SJSA1 (cell line): ENCODE measurements around the gene XRCC5. TPM values are rescaled to one million over a fixed set of nuclear protein-coding genes. Genes with fewer than 3 reads are reported as not detected.
"Not testable (repeated sequence)": the region's sequence is repeated elsewhere in the genome, so short reads cannot be mapped to it uniquely, and the experiment has no call there.

Experiments used
- DNase-seq, 2 experiments: peaks; one replicate each; pipeline ENCODE4 v3.0.0-alpha.2; 2015 to 2020; ENCODE audit warnings: low spot score in 2 of 2, low read depth in 1 of 2
- H3K27ac ChIP-seq: fragments of 250-450 bp; sonication (Bioruptor Pico); 2 replicates; pipeline ENCODE4 v1.5.1; 2020; ENCODE audit warnings: mild to moderate bottlenecking, moderate library complexity
- H3K27me3 ChIP-seq: fragments of 250-450 bp; sonication (Bioruptor Pico); replicated peaks from 2 replicates; pipeline ENCODE4 v1.5.1; 2020; ENCODE audit warnings: mild to moderate bottlenecking, moderate library complexity
- H3K36me3 ChIP-seq: fragments of 250-450 bp; sonication (Bioruptor Pico); 2 replicates; pipeline ENCODE4 v1.5.1; 2020; ENCODE audit warnings: mild to moderate bottlenecking
- H3K4me1 ChIP-seq: fragments of 250-450 bp; sonication (Bioruptor Pico); replicated peaks from 2 replicates; pipeline ENCODE4 v1.6.1; 2021; ENCODE audit warnings: mild to moderate bottlenecking
- H3K4me3 ChIP-seq: fragments of 250-450 bp; sonication (Bioruptor Pico); 2 replicates; pipeline ENCODE4 v1.5.1; 2020; ENCODE audit warnings: mild to moderate bottlenecking
- H3K9me3 ChIP-seq: fragments of 250-450 bp; sonication (Bioruptor Pico); replicated peaks from 2 replicates; pipeline ENCODE4 v1.5.1; 2020; ENCODE audit warnings: mild to moderate bottlenecking
- total RNA-seq: library from RNA; depleted of rRNA; stranded (reverse); fragments of >200 nt; shearing (Covaris generic); gene quantifications from 2 replicates; pipeline ENCODE4 v1.2.3, GENCODE V29; 2014

The XRCC5 gene
- total RNA-seq, 1 experiment from 2014 or later, result 387 TPM

DNA sequence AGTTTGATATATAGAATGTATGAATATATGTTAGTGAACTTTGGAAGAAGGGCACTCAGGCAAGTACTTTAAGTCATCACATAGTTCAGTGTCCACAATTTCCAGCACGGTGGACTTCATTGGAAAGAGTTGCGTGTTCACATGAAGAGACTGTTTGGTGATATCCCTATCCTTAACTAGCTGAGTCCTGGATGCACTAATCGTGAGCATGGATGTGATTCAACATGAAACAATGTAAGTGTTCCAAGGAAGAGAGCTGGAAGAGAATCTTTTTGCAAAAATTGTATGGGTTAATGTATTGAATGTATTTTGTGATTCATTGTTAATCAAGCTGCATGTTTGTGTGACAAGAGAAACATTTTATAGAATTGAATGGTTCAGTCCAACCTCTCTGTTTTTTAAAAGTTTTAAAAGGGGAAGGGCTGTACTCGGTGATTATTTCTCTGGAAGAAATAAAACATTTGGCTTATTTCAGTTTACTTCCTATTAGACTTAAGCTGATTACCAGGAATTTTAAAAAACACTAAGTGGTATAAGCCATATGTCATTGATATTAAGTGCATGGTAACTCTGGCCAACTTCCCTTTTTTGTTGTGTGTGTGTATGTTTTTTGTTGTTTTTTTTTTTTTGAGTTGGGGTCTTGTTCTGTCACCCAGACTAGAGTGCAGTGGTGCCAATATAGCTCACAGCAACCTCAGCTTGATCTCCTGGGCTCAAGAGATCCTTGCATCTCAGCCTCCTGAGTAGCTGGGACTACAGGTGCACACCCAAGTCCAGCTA lies 8.6 kb downstream of the XRCC5 start:
- Histone ChIP-seq H3K4me3 (no peak overlapping the region), H3K36me3 (peaks cover 98% of the 10 kb centered on the region), H3K27ac (no peak overlapping the region), H3K4me1 (peaks cover 10% of the 10 kb centered on the region), H3K9me3 (no peaks in the 10 kb centered on the region), H3K27me3 (no peaks in the 10 kb centered on the region)
- no peak for DNase-seq

DNA sequence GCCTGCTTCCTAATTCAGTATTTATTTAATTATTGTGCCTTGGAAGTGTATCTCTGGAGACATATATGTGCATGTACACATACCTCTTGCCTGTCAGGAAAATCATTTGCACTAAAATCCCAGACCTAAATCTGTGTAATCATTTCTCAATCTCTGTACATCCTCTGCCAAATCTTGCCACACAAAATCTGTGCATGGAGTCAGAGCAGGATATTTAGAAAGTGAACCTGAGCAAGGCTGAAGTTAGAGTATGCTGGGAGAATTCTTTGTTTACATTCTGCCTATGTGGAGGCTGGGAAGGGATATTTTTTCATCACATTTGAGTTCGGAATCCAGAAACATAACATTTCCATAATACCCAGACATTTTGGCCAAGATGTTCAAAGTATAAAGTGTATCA lies 9.3 kb downstream of the XRCC5 start:
- H3K4me1 ChIP-seq, result peaks cover 10% of the 10 kb centered on the region
- H3K36me3 ChIP-seq, result peaks cover 98% of the 10 kb centered on the region
- no peak overlapping the region for H3K27ac ChIP-seq
- H3K4me3 ChIP-seq, result no peak overlapping the region
- DNase-seq, result no peak
- H3K27me3 ChIP-seq, result no peaks in the 10 kb centered on the region
- H3K9me3 ChIP-seq, result no peaks in the 10 kb centered on the region

DNA sequence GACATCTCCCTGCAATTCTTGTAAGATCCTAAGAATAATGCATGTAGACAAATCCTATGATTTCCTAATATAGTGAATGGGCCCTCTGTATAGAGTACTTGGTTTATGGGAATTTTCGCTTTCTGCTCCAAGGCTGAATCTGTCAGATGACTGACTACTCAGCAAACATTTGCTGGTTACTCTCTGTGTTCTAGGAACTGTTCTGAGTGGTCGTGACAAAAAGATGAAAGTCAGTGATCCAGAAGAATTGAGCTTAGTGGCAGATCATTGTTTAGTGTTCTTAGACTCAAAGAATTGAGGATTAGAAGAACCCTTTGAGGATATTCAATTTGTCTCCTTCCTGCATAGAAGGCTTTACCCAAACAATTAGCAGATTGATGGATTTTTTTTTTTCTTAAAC lies 10.0 kb downstream of the XRCC5 start:
- Histone ChIP-seq H3K9me3 (no peaks in the 10 kb centered on the region), H3K27ac (no peak overlapping the region), H3K4me1 (peaks cover 10% of the 10 kb centered on the region), H3K27me3 (no peaks in the 10 kb centered on the region), H3K36me3 (peaks cover 98% of the 10 kb centered on the region), H3K4me3 (no peak overlapping the region)
- DNase-seq, result no peak

DNA sequence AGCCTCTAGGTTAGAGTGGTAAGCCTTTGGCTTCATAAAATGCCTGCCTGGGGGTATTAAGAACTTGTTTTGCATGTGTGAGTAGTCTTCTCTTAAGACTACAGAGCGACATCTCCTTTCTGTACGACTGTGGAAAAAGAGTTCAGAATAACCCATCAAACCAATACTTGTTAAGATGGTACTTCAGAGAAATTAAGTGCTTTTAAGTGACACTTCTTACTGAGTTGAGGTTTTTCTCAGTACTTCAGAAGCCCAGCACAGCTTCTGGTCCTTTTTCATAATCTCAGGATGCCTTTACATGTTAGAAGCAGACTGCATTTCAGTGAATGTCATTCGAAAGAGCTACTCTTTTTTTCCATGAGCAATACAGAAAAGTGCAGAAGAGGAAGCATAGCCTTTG lies 10.8 kb downstream of the XRCC5 start:
- H3K4me1 ChIP-seq, result peaks cover 9% of the 10 kb centered on the region
- no peak for DNase-seq
- H3K27me3 ChIP-seq, result no peaks in the 10 kb centered on the region
- no peak overlapping the region for H3K27ac ChIP-seq
- H3K4me3 ChIP-seq, result no peak overlapping the region
- H3K36me3 ChIP-seq, result peaks cover 100% of the 10 kb centered on the region
- no peaks in the 10 kb centered on the region for H3K9me3 ChIP-seq

DNA sequence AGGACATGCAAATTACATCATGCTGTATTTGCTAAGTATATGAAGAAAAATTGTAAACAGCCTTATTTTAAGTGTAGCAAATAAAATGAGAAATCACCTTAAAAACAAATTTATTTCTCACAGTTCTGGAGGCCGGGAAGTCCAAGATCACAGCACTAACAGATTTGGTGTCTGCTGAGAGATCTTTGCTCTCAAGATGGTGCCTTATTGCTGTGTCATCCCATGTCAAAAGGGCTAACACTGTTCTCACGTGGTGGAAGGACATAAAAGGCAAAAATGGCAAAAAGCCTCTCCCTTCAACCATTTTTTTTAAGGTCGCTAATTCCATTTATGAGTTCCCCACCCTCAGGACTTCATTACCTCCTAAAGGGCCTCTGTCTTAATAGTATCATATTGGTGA lies 12.1 kb downstream of the XRCC5 start:
- H3K27me3 ChIP-seq, result no peaks in the 10 kb centered on the region
- no peak overlapping the region for H3K4me3 ChIP-seq
- peaks cover 4% of the 10 kb centered on the region; the same call in 1 of the 2 replicates for H3K4me1 ChIP-seq
- no peak overlapping the region for H3K27ac ChIP-seq
- no peaks in the 10 kb centered on the region for H3K9me3 ChIP-seq
- H3K36me3 ChIP-seq, result peaks cover 100% of the 10 kb centered on the region
- no peak for DNase-seq

DNA sequence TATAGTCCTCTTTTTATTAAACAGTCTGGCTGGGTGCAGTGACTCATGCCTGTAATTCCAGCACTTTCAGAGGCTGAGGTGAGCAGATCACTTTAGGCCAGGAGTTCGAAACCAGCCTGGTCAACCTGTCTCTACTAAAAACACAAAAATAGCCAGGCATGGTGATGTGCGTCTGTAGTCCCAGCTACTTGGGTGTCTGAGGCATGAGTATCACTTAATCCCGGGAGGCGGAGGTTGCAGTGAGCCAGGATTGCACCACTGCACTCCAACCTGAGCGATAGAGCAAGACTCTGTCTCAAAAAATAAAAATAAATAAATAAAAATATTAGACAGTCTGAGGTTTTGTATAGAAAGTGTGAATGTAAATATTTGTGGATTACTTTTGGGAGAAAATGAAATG lies 17.8 kb downstream of the XRCC5 start:
- no peak overlapping the region for H3K27ac ChIP-seq
- peaks cover 97% of the 10 kb centered on the region for H3K36me3 ChIP-seq
- no peak overlapping the region for H3K4me3 ChIP-seq
- H3K27me3 ChIP-seq, result no peaks in the 10 kb centered on the region
- no peaks in the 10 kb centered on the region for H3K4me1 ChIP-seq
- no peak for DNase-seq
- no peaks in the 10 kb centered on the region for H3K9me3 ChIP-seq

DNA sequence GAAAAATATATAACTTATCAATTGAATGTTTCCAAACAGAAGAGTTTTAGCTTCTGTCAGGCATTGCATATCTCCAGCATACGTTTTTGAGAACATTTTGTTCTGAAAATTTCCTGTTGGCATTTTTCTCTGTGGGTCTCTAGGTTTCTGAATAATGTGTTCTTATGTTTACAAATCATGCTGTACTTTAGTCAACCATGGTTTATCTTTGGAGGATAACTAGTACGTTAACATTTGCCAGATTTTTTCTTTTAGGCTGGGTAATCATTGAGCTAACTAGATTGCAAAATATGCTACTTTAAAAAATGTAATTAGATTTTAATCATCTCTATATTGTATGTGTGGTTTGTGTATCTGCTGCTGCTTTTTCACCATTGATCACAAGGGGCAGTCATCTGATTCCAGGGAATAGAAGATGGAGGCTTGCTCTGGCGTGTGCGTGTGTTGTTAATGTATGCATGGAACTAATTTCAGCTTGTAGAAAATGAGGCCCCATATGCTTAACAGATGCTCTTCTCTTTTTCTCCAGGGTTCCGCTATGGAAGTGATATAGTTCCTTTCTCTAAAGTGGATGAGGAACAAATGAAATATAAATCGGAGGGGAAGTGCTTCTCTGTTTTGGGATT lies 21.3 kb downstream of the XRCC5 start:
- DNase-seq, result no peak
- H3K4me3 ChIP-seq, result no peak overlapping the region
- H3K9me3 ChIP-seq, result no peaks in the 10 kb centered on the region
- no peaks in the 10 kb centered on the region for H3K4me1 ChIP-seq
- H3K27ac ChIP-seq, result no peak overlapping the region
- no peaks in the 10 kb centered on the region for H3K27me3 ChIP-seq
- H3K36me3 ChIP-seq, result peaks cover 97% of the 10 kb centered on the region

DNA sequence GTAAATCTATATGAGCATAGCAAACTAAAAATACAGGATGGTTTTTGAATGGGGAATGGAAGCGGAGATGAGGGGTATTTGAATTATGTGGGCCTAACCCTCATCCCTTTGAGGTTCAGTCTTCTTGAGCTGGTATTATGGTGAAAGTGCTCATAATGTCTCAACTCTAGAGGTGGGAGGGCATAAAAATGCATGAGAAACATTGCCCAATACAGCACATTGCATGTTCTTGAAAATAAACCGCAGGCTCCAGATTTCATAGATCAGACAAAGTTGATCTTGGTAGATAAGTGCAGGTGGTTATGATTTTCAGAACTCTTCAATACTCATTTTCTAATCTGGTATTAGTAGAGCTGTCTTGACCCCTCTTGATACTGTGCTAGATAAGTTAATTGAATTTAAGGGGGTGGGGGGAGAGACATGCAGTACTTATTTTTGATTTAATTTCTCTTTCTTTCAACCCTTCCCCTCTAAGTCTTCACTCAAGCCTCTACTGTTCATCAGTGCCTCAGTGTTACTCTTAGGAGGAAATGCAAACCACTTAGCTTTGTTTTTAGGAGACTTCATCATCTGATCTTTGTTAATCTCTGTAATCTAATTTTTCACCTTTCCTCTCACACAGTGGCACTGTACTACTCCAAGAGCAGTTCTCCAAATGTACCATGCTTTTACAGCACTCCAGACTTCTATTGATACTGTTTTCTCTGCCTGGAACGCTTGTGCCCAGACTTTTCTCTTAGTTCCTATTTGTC lies 22.2 kb downstream of the XRCC5 start:
- Histone ChIP-seq H3K9me3 (no peaks in the 10 kb centered on the region), H3K36me3 (peaks cover 97% of the 10 kb centered on the region), H3K27me3 (no peaks in the 10 kb centered on the region), H3K4me1 (no peaks in the 10 kb centered on the region), H3K27ac (no peak overlapping the region), H3K4me3 (no peak overlapping the region)
- DNase-seq, result no peak

DNA sequence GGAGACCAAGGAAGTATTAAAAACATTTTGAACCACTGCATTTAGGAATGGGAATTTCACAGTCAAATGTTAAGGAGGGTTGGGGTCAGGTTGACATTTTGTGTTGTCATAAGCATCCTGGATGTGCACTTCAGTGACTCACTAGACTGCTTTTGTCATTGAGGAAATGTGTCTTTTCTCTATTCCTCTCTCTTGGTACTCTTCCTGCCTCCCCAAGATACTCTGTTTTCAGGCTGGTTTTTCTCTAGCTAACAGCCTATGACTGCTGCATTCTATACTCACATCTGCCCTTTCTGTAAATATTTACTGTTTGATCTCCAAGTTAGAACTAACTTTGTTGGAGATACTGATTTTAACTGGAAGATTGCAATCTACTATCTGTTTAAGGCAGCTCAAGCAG lies 23.4 kb downstream of the XRCC5 start:
- no peaks in the 10 kb centered on the region for H3K9me3 ChIP-seq
- H3K36me3 ChIP-seq, result peaks cover 97% of the 10 kb centered on the region
- no peak for DNase-seq
- no peaks in the 10 kb centered on the region for H3K4me1 ChIP-seq
- H3K4me3 ChIP-seq, result no peak overlapping the region
- H3K27me3 ChIP-seq, result no peaks in the 10 kb centered on the region
- H3K27ac ChIP-seq, result no peak overlapping the region

DNA sequence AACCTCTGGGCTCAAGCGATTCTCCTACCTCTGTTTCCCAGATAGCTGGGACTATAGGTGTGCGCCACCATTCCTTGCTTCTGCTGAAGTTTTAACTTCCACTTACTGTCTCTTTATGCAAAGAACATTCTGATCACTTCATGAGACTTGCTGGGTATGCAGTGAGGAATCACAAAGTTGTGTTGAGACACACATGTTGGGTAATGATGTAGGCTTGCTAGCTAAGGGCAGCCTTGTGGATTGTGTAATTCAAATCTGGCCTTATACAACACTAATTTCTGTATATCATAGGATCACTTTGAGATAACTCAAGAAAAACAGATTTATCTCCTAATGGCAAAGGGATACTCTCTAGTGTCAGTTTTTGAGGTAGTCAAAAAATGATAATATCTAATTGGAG lies 24.2 kb downstream of the XRCC5 start:
- H3K36me3 ChIP-seq, result peaks cover 97% of the 10 kb centered on the region
- H3K4me1 ChIP-seq, result no peaks in the 10 kb centered on the region
- H3K4me3 ChIP-seq, result no peak overlapping the region
- no peaks in the 10 kb centered on the region for H3K27me3 ChIP-seq
- no peak overlapping the region for H3K27ac ChIP-seq
- no peaks in the 10 kb centered on the region for H3K9me3 ChIP-seq
- DNase-seq, result no peak

DNA sequence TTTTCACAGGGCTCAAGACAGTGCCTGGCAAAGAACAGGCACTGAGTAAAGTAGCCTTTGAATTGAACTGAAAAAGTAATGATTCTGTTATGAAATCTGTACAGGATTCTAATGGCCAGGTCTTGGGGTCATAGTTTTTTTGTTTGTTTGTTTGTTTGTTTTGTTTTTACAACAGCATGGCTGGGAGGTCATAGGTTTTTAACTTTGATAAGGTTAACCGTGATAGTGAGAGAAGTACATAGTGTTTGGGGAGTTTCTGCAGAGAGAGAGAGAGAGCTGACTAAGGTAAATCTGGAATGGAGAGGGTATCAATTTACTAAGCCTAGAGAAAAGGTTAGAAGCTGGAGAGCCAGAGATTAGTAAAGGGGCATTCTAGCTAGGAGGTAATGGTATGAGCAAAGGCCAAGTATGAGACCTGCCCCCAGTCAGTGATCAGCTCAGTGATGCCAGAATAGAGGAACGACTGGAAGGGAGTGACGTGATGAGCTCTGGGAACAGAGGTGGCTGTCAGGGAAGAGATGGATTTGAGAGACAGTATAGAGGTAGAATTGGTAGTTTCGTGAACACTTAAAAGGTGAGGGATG lies 25.9 kb downstream of the XRCC5 start:
- peaks cover 98% of the 10 kb centered on the region for H3K36me3 ChIP-seq

DNA sequence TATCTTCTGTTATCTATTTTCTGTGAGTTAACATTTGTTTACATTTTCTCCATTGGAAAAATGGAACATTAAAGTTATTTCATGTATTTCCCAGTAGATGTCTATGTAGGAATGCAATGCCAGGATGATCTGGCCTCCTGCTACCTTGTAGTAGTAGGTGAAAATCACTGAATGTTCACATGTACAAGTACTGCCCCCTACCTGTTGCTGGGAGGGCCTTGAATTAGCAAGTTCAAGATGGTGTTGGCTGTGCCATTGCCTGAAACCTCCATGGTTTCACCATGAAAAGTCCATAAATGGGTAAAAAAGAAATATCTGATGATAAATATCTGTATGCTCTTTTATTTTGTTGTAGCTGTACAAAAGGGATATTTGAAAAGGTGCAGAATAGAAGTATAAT lies 30.7 kb downstream of the XRCC5 start:
- Histone ChIP-seq H3K4me3 (no peak overlapping the region), H3K27me3 (no peaks in the 10 kb centered on the region), H3K9me3 (no peaks in the 10 kb centered on the region), H3K27ac (no peak overlapping the region), H3K36me3 (peaks cover 96% of the 10 kb centered on the region), H3K4me1 (no peaks in the 10 kb centered on the region)
- no peak for DNase-seq

More for the DNA sequence above, 25.9 kb downstream of the XRCC5 start:
- no peaks in the 10 kb centered on the region for H3K27me3 ChIP-seq
- no peak for DNase-seq
- no peak overlapping the region for H3K4me3 ChIP-seq
- no peaks in the 10 kb centered on the region for H3K4me1 ChIP-seq
- H3K9me3 ChIP-seq, result no peaks in the 10 kb centered on the region
- no peak overlapping the region for H3K27ac ChIP-seq

DNA sequence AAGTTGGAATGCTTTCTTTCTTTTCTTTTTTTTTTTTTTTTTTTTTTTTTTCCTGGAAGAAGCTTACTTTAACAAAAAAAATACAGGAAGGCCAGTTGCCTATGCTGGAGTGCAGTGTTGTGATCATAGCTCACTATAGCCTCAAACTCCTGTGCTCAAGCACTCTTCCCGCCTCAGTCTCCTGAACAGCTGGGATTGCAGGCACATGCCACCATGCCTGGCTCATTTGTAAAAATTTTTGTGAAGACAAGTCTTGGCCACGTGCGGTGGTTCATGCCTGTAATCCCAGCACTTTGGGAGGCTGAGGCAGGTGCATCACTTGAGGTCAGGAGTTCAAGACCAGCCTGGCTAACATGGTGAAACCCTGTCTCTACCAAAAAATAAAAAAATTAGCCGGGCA lies 32.4 kb downstream of the XRCC5 start:
- H3K27ac ChIP-seq, H3K4me3 ChIP-seq, H3K27me3 ChIP-seq, DNase-seq, H3K9me3 ChIP-seq, H3K4me1 ChIP-seq: not testable (repeated sequence)
- H3K36me3 ChIP-seq, result peaks cover 96% of the 10 kb centered on the region

DNA sequence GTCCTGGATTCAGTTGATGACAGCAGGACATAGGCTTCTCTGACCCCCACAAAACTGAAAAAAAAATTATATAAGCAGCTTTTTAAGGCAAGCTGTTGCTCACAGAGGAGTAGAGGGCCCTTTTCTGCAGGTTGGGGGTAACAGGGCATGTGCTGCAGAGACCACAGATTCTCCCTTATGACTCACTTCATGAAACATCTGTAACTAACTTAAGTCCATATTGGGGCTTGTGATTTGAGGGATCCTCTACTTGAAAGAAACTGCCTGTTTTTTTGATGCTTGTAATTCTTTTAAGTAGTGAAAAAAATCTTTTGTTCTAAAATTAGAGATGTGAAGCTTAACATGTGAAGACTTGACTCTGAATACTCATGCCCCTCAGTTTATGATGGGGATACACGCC lies 33.4 kb downstream of the XRCC5 start:
- DNase-seq, result no peak
- H3K4me3 ChIP-seq, result no peak overlapping the region
- H3K36me3 ChIP-seq, result peaks cover 96% of the 10 kb centered on the region
- H3K4me1 ChIP-seq, result no peaks in the 10 kb centered on the region
- no peaks in the 10 kb centered on the region for H3K27me3 ChIP-seq
- no peak overlapping the region for H3K27ac ChIP-seq
- H3K9me3 ChIP-seq, result no peaks in the 10 kb centered on the region
